ENCODE measurements around the gene ARL6IP4.

The ARL6IP4 gene

DNA sequence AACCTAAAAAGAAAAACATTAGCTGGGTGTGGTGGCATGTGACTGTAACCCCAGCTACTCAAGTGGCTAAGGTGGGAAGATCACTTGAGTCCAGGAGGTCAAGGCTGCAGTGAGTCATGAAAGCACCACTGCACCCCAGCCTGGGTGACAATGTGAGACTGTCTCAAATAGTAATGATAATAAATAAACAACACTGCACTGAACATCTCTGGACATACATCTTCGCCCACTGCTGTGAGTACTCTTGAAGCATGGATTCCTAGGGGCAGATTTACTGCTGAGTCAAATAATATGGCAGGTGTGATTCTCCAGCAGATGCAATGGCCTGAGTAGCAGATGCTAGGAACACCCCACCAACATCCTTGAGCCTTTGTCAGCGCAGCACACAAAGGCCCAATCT lies 37.8 kb upstream of the ARL6IP4 start:
- FAIRE-seq = no peak
- DNase-seq (ENCODE audit: insufficient read length, low spot score) = no peak
- TF ChIP-seq, protein P1, sequence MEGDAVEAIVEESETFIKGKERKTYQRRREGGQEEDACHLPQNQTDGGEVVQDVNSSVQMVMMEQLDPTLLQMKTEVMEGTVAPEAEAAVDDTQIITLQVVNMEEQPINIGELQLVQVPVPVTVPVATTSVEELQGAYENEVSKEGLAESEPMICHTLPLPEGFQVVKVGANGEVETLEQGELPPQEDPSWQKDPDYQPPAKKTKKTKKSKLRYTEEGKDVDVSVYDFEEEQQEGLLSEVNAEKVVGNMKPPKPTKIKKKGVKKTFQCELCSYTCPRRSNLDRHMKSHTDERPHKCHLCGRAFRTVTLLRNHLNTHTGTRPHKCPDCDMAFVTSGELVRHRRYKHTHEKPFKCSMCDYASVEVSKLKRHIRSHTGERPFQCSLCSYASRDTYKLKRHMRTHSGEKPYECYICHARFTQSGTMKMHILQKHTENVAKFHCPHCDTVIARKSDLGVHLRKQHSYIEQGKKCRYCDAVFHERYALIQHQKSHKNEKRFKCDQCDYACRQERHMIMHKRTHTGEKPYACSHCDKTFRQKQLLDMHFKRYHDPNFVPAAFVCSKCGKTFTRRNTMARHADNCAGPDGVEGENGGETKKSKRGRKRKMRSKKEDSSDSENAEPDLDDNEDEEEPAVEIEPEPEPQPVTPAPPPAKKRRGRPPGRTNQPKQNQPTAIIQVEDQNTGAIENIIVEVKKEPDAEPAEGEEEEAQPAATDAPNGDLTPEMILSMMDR (IDR thresholded peaks at IDR 0.05; ENCODE audit: insufficient read depth, missing control alignments) = no peak

DNA sequence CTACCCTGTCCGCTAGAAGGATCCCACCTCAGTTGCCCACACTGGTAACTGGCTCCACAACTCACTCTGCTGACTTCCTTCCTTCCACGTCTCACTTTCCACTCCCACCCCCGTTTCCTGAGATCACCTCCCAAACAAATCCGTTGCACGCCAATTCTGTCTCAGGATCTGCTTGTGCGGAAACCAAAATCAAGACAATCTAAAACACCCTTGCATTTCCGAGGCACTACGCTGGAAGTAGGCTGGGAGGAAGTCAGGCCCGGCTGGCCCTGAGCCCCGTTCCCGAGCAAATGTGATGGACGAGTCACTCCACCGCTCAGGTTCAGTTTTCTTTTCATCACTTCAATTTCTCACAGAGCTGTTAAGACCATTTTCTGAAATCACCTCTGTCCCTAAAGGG lies 37.3 kb upstream of the ARL6IP4 start:
- no peak for DNase-seq (ENCODE audit: insufficient read length, low spot score)
- FAIRE-seq = no peak

DNA sequence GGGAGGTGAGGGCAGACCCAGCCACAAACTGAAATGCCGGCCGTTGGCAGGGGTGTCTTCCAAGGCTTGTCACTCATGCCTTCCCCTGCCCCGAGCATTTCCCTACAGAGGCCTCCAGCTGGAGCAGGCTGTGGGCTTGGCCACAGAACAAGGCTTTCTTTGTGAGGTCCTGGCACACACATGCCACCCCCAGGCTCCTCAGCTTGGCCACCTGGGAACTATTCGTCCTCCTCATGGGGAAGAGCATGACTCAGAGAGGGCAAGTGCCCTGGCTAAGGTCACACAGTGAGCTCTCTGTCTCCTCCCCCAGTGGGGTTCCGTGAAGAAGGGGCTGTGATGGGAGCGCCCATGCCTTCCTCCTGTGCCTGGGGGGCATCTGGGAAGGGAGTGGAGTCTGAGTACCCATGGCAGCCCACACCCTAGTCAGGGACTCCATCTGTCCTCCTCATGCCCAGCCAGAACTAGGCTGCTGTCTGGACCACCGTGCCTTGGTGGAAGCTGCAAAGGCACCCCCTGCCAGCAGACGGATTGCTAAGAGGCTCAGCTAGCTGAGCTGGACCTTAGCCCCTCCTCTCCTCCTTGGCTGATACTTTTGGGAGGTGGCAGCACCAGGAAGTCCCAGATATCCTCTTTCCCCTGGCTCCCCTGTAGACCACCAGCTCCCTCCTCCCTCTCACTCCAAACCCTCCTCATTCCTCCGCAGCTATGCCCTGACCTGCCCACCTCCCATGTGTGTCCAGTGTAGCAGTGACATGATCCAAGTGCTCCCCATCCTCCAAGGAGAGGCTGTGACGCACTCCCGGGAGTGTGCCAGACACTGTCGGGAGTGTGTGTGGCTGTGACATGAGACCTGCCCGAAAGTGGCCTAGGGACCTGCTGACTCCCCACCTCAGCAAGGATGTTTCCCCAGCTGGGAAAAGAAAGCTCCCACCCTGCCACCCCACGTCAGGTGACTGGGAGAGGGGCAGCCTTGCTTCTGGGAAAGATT lies 35.6 kb upstream of the ARL6IP4 start:
- FAIRE-seq = no peak
- no peak for DNase-seq (ENCODE audit: insufficient read length, low spot score)
- TF ChIP-seq, protein P1 (IDR thresholded peaks at IDR 0.05; ENCODE audit: insufficient read depth, missing control alignments) = no peak

More for the DNA sequence above, 37.3 kb upstream of the ARL6IP4 start:
- TF ChIP-seq, protein P1 (IDR thresholded peaks at IDR 0.05; ENCODE audit: insufficient read depth, missing control alignments) = no peak

DNA sequence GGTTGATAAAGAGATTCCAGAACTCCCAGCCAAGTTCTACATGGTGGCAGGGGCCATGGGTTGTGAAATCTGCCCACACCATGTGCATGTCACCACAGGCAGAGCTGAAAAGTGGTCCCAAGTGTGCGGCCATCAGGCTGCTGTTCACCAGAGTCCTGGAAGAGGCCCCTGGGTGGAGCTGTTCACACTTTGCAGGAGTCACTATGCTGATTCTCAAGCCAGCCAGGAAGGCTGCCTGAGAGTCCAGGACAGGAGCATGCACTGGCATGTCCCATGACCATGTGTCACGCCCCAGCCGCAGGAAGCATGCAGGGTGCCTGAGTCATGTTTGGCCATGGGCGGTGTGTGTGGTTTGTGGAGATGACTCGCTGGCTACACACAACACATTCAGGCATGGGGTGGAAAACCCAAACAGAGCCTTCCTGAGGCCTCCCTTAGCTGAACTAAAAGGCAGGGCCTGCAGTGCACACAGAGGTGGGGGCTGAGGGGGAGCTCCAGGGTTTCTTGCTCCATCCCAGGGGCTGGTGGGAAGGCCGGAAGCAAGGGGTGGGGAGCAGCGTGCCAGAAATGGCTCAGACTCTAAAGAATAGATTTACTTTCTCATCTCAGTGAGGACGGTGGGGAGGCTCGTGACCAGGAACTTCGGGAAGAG lies 33.7 kb upstream of the ARL6IP4 start:
- no peak for DNase-seq (ENCODE audit: insufficient read length, low spot score)
- FAIRE-seq = no peak
- TF ChIP-seq, protein P1 (IDR thresholded peaks at IDR 0.05; ENCODE audit: insufficient read depth, missing control alignments) = no peak

DNA sequence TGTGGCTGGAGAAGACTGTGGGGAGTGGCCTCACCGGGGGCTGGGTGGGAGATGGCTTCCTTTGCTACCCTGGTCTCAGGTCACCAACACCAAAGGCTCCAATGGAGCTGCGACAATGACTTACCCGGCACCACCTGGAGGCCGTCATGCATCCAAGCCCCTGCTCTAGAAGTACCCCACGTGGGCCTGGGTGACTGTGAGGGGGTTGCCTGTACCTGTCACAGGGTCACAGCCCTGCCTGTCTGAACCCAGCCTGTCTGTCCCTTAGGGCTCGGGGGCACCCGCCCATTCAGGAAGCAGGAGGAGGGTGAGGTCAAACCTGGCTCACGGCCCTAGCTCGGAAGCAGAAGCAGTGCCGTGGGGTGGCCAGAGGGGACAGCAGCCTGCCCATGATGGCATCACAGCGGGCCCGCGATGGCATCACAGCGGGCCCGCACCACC lies 33.1 kb upstream of the ARL6IP4 start:
- TF ChIP-seq, protein P1 (IDR thresholded peaks at IDR 0.05; ENCODE audit: insufficient read depth, missing control alignments) = no peak
- DNase-seq (ENCODE audit: insufficient read length, low spot score) (no peak), FAIRE-seq (no peak)

DNA sequence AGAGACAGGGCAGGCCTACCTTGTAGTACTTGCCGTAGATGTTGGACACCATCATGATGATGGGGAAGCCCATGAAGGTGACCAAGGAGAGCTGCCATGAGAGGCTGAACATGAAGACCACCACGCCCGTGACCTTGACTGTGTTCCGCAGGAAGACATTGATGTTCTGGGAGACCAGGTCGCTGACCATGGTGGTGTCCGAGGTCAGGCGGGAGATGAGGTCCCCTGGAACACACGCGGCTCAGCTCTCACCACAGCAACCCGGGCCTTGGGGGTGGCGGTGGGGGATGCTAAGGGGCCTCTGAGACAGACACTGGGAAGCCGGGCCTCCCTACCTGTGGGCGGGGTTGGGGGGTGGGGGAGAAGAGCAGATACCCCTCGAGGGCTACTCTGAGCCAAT lies 31.9 kb upstream of the ARL6IP4 start:
- TF ChIP-seq, protein P1 (IDR thresholded peaks at IDR 0.05; ENCODE audit: insufficient read depth, missing control alignments) = no peak
- no peak for FAIRE-seq

More for the DNA sequence above, 31.9 kb upstream of the ARL6IP4 start:
- no peak for DNase-seq (ENCODE audit: insufficient read length, low spot score)
